ENCODE measurements around the gene ZNF219.
A peak's percentile ranks its signal among the peaks of the same experiment; 100 is the strongest.

ZNF219 gene

DNA sequence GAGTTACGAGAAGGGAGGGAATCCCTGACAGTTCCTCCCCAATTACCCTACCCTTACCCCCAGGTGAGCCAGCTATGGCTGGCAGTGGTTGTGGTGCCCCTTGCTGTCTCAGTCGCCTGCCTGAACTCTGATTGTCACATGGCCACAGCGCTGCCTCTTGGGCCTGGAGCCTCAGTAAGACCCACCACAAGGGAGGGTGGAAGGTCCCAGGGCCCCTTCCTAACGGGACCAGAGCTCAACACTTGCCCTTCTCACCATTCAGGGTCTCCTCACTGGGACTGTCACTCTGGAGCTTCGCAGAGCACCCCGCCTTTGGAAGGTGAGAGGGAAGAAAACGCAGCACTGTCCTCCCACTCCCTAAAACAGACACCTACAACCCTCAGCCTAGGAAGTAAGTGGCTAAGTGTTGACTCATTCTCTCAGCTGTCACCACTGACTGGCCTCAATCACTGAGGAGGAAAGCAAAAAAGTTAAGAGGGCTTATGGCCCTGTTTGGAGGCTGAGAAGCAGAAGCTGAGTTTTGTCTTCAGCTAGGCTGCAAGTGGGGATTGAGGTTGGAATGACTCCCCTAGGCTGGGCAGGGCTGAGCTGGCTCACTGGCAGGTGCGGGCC lies 3.5 kb upstream of the ZNF219 start:
- DNase-seq: peak; percentile 76

- DNase-seq: no peak
These were observed 2.5 kb upstream of the ZNF219 start, which contains the start of gene TMEM253 for GRCh38 chr14:21100931-21101330. TMEM253 (plus strand) TSS chr14:21101066; CDS start chr14:21101344, 278 bp downstream.

- DNase-seq: no peak
These were observed 1.1 kb upstream of the ZNF219 start for GRCh38 chr14:21099596-21099985.

GRCh38 chr14:21098892-21099595 lies 589 bp upstream of the ZNF219 start:
- DNase-seq: no peak

GRCh38 chr14:21097636-21098075 lies 799 bp downstream of the ZNF219 start:
- no peak for DNase-seq

GRCh38 chr14:21096978-21097635 lies 1.3 kb downstream of the ZNF219 start:
- DNase-seq: no peak

- no peak for DNase-seq
These were observed 2.0 kb downstream of the ZNF219 start for GRCh38 chr14:21096438-21096837.

DNA sequence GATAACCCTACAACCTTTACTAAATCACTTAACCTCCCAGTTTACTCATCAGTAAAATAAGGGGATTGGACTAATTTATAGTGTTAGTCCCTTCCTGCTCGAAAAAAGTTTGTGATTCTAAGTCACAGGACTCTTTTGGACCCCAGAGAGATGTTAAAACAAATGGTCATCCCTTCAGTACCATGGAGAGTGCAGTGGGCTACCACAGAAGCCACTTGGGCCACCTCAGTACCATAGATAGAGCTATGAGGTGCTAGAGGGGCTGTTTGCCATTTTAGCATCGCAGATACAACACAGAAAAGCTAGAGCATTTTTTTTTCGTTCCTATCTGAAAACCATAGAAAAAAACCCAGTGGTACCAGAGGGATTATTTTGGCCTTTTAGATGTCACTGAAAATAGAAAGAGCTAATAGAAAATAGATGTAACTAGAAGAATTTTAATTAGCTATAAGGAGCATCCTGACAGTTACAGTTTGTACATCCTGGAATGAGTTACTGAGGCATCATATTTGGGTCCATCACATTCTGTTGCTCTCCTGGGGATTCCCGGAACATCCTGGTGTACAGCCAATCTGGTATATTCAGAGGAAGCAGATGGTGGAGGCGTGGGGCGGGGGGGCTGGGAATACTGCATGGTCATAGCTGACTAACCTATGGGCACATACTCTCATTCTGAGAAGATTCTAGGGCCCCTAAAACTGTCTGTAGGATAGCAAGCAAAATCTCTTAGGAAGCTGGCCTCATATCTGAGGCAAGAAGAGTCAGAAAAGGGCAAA lies 2.8 kb downstream of the ZNF219 start:
- DNase-seq: no peak

DNA sequence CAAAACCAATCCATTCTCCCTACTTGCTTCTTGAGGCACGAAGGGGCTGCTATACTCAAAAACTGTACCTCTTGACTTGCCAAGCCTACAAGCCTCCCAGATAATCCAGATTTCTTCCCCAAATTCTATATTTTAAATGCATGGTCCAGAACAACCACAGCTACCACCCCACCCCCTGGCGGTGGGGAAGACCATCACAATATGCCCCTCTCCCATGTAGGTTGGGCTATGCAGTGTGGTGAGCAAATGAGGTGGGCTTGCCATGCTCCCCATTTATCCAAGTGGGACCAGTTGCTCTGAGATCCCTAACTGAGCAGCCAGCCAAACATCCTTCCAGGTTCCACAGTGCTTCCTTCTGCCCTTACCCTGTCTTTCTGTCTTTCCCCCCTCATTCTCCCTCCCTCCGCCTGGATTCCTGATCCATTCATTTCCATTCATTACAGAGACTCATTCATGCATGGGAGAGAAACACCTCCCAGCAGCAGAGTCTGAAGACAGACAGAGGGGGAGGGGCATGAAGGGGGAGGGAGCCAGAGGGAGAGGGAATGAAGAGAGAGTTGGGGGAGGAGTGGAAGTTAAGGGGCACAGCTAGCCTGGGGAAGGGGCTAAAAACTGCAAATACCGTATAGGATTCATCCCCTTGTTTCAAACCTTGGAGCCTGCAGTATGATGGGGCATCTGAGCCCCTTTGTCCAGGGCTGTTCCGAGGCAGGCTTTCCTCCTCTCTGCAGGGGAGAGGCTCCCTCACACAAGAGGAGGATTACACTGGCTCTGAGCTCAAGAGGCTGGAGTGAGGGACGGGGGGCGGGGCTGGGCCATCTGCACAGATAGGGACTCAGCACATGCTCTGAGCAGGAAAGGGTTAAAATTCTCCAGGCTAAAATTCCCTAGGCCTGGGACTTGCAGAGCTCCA lies 4.4 kb downstream of the ZNF219 start:
- peak; percentile 88 for DNase-seq

- no peak for DNase-seq
These were observed 5.4 kb downstream of the ZNF219 start for GRCh38 chr14:21093018-21093417.

- DNase-seq: peak; percentile 86
These were observed 6.0 kb downstream of the ZNF219 start for GRCh38 chr14:21092273-21093011.

GRCh38 chr14:21091821-21092272 lies 6.6 kb downstream of the ZNF219 start:
- no peak for DNase-seq

GRCh38 chr14:21090940-21091663 lies 7.4 kb downstream of the ZNF219 start:
- DNase-seq: no peak

- DNase-seq: peak; percentile 73
These were observed 8.1 kb downstream of the ZNF219 start for GRCh38 chr14:21090194-21090939.

- no peak for DNase-seq
These were observed 8.6 kb downstream of the ZNF219 start for GRCh38 chr14:21089877-21090193.

GRCh38 chr14:21089271-21089670 lies 9.2 kb downstream of the ZNF219 start:
- no peak for DNase-seq

DNA sequence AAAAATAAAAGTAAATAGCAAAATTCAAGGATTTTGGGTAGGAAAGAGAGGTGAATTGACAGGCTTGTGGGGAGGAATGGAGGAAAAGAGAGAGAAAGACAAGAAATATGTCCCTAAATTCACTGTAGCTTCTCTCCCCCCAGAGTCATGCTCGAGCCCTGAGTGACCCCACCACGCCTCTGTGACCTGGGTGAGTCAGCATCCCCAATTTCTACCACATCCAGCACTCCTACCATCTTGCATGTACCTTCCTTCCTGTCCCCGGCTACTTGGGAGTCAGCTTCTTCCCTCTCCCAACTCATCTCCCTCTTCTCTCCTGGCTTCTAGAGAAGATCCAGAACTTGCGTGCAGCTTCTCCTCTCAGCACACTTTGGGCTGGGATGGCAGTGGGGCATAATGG lies 9.8 kb downstream of the ZNF219 start:
- DNase-seq: no peak

DNA sequence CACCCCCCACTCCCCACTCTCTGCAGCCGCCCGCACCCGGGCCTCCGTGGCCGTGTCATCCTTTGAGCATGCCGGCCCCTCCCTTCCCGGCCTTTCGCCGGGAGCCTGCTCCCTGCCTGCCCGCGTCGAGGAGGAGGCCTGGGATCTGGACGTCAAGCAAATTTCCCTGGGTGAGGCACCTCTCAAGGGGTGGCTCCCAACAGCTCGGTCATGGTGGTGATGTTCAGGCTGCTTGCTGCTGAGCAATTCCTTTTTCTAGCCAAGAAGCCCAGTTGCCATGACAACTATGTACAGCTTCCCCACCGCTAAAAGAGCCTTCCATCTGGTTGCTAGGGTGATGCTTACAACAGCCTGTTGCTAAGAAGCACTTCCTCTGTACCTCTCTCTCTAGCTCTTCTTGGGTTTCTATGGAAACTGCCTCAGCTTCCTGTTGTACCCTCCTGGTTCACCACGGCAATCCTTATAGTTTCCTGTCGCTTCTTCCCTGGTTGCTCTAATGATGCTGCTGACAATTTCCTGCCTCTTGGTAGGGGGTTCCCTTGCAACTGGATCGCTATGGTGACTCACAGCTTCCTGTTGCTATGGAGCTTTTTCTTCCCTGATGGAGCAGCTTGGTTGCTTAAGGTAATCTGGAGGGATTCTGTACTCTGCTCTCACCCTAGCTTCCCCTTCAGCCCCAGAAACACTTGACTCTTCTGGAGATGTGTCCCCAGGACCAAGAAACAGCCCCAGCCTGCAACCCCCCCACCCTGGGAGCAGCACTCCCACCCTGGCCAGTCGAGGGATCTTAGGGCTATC lies 11.0 kb downstream of the ZNF219 start:
- peak; percentile 76 for DNase-seq

DNA sequence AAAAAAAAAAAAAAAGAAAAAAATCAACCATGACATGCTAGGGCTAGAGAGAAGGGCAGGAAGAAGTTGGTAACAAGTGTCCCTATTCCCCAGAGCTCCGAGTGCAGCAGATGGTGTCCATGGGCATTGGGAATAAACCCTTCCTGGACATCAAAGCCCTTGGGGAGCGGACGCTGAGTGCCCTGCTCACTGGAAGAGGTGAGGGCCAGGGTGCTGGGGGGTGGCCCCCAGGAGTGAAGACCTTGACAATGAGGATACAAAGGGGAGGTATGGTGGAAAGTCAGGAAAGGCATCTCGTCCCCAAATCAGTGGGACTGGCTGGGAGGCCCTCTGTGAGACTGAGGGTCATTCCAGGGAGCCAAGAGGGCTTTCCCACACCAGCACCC lies 11.6 kb downstream of the ZNF219 start:
- DNase-seq: no peak

Measured in islet precursor cell (in vitro differentiated cells).